ENCODE data around the gene CATSPER4. TPM values are rescaled to one million over a fixed set of nuclear protein-coding genes. Genes with fewer than 3 reads are reported as not detected.

The CATSPER4 gene
- total RNA-seq, 1 donor from 2014 or later = not detected

Other genes with a start within 250 kb of the CATSPER4 start
- gene PAFAH2, start 192.5 kb upstream of the CATSPER4 start, total RNA-seq = 20.2 TPM
- gene EXTL1, start 168.8 kb upstream of the CATSPER4 start, total RNA-seq = 5.4 TPM
- gene SLC30A2, start 144.5 kb upstream of the CATSPER4 start, total RNA-seq = 1.2 TPM
- gene TRIM63, start 123.0 kb upstream of the CATSPER4 start, total RNA-seq = 64.5 TPM
- 11.7 TPM for gene PDIK1L, start 78.8 kb upstream of the CATSPER4 start, total RNA-seq
- gene FAM110D, start 31.5 kb upstream of the CATSPER4 start, total RNA-seq = 1.5 TPM
- gene C1orf232, start 21.6 kb upstream of the CATSPER4 start, total RNA-seq = not detected
- 15.8 TPM for gene ZNF593, start 20.7 kb upstream of the CATSPER4 start, total RNA-seq
- not detected for gene ZNF593OS, start 18.8 kb upstream of the CATSPER4 start, total RNA-seq
- gene CNKSR1, start 13.1 kb upstream of the CATSPER4 start, total RNA-seq = 13.0 TPM
- gene CEP85, start 43.6 kb downstream of the CATSPER4 start, total RNA-seq = 107 TPM
- gene SH3BGRL3, start 89.5 kb downstream of the CATSPER4 start, total RNA-seq = 7.7 TPM
- gene UBXN11, start 116.0 kb downstream of the CATSPER4 start, total RNA-seq = 7.8 TPM
- not detected for gene CD52, start 127.4 kb downstream of the CATSPER4 start, total RNA-seq
- gene CRYBG2, start 163.5 kb downstream of the CATSPER4 start, total RNA-seq = 13.7 TPM
- gene ZNF683, start 182.1 kb downstream of the CATSPER4 start, total RNA-seq = not detected
- gene LIN28A, start 220.2 kb downstream of the CATSPER4 start, total RNA-seq = not detected
- gene DHDDS, start 241.7 kb downstream of the CATSPER4 start, total RNA-seq = 30.8 TPM

All from tongue (tissue), 1 donor.